GM21381 (cell line): ENCODE results near the gene PCA3.
"Not testable (repeated sequence)": the region's sequence is repeated elsewhere in the genome, so short reads cannot be mapped to it uniquely, and the experiment has no call there.

Experiments
- ATAC-seq: cut with Tn5 transposase; IDR thresholded peaks from one replicate; pipeline ENCODE4 v1.9.1; 2021; ENCODE audit warnings: mild to moderate bottlenecking, moderate library complexity; ENCODE audit not compliant: unreplicated experiment

Gene PCA3

GRCh38 chr9:76764138-76764537 lies at the start of gene PCA3:
Gene PCA3 (plus strand): TSS chr9:76764438.
- no peak for ATAC-seq

DNA sequence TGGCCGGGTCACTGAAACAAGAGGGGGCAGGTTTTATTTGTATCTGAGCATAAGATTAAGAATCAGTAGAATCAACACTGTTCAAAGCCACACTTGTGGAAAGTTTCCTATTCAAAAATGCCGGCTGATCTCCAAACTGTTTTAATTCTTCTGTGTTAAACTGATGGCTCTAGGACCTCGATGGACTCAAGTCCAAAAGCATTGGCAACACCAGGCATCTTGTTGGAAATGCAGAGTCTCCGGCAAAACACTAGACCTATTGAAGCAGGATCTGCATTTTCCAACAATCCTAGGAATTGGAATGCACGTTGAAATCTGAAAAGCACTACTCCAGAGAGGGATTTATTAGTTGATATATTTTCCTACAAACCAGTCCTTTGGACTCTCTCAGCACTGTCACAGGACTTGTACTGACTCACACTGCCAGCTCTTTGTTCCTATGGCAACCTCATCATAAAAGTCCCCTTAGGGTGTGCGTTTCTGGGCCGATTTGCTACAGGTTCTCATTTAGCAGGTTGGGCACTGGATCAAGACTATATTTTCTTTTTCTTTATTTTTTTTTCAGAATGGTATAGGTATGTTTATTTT lies 48.1 kb upstream of the PCA3 start:
- ATAC-seq = no peak

GRCh38 chr9:76717176-76717575 lies 47.1 kb upstream of the PCA3 start:
- no peak for ATAC-seq

DNA sequence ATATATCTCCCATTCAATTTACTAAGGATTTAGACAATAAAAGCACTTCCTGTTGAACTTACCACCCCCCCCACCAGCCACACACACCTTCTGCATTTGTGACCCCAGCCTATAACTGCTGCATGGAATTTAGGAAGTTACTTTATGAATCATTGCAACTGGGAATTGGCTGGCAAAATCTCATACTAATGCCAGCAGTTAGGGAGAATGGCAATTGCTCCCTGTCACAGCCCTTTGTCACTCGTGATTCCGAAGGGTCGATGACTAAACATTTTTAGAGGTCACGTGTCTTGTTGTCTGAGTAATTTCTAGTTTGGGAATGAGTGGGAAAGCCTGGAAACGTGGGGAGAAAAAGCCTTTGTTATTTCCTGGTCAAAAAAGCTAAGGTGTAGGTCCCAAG lies 46.6 kb upstream of the PCA3 start:
- no peak for ATAC-seq

DNA sequence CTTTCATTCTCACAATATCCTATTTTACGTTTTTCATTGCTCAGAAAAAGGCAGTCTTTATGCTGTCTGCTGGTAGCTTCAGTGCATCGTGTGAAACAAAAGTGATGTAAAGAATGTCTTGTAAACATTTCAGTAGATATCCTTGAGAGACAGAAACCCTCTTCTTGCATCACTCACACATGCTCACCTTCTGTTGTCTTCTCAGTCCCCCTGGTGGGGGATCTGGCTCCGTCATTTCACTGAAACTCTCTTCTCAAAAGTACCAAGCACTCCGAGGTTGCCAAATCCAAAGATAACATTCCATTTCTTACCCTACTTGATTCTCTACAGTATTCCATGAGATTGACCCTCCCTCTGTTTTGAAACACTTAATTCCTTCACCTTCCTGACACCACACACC lies 46.1 kb upstream of the PCA3 start:
- ATAC-seq = no peak

DNA sequence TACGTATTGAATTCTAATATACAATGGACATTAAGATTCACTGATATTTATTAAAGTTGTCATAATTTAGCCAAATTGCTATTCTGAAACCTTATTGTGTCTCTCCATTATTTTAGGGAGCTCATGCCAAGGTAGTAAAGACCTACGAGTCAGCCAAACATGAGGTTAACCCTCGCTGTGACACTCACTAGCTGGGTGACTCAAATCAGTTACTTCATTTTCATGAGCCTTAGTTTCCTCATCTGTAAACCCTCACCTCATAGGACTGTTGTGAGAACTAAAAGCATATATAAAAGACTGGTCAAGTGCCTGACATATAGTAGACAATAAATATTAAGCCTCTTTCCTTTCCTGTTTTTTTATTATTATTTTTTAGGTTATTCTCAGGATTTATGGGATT lies 44.0 kb upstream of the PCA3 start:
- ATAC-seq = no peak

GRCh38 chr9:76725011-76725546 lies 39.2 kb upstream of the PCA3 start:
- no peak for ATAC-seq

GRCh38 chr9:76725885-76726284 lies 38.4 kb upstream of the PCA3 start:
- no peak for ATAC-seq

DNA sequence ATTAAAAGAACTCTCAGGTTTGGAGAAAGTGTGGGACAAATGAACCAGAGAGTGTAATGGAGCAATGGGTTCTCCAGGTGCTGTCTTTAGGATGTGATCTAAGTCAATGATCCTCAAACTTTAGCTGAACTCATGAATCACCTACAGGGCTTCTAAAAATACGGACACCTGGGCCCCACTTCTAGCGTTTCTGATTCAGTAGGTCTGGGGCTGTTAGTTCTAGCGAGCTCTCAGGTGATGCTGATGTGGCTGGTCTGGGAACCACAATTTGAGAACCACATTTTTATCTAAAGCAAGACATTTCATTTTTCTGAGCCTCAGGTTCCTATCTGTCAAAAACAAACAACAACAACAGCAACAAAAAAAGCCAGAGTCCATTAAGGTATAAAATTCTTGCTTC lies 35.1 kb upstream of the PCA3 start:
- no peak for ATAC-seq

DNA sequence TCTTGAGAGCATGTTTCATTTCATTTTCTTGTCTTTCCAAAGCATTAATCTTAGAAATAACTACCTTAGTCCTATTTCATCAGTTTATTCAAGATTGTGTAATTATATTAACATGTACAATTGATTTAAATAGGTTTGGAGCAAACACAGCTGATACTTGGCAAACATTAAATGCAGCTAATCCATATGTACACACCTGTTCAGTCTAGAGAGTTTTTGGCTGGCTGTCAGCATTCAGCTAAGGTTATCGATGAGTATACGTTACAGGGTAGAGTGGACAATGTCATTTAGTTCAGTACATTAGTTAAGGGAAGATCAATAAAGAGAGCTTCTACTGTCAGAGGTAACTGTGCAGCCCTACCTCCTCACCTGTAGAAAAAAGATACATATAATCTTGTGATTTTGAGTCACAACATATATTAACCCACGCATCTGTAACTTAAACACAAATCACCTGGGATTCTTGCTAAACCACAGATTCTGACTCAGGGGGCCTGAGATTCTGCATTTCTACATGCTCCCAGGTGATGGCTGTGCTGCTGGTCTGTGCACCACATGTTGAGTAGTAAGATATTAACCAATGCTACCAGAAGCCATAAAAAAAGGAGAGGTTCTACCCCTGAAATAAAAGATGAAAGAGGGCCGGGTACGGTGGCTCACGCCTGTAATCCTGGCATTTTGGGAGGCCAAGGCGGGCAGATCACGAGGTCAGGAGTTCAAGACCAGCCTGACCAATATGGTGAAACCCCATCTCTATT lies 34.1 kb upstream of the PCA3 start:
- ATAC-seq = no peak

DNA sequence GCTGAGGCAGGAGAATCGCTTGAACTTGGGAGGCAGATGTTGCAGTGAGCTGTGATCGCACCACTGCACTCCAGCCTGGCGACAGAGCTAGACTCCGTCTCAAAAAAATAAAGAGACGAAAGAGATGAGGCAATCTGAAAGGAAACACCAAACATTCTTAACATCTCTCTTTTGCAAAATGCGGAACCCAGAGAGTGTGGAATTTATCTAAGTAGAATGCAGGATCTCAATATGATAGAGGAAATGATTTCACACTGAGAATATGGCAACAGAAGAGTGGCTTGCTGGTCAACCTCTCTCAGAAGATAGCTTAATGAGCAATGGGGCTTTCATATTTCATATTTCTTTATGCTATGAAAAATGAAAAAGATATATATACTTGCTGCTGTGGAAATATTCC lies 33.4 kb upstream of the PCA3 start:
- ATAC-seq = no peak

- ATAC-seq = no peak
Measured at GRCh38 chr9:76732341-76732958, 31.8 kb upstream of the PCA3 start.

- no peak for ATAC-seq
Measured at GRCh38 chr9:76733096-76733495, 31.1 kb upstream of the PCA3 start.

DNA sequence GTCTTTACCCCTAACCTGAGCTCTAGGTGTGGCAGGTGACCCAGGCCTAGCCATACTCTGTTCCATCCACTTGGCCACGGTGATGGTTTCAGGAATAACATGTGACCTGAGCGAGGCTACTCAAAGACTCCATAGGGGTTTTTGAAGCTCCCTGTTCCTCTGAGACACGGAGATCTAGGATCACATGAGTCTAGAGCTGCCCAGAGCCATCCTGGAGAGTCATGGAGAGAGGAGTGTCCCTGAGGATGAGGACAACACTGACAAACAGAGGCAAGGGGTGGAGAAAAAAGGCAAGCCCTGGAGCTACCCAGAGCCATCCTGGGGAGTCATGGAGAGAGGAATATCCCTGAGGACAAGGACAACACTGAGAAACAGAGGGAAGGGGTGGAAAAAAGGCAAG lies 29.5 kb upstream of the PCA3 start:
- no peak for ATAC-seq

DNA sequence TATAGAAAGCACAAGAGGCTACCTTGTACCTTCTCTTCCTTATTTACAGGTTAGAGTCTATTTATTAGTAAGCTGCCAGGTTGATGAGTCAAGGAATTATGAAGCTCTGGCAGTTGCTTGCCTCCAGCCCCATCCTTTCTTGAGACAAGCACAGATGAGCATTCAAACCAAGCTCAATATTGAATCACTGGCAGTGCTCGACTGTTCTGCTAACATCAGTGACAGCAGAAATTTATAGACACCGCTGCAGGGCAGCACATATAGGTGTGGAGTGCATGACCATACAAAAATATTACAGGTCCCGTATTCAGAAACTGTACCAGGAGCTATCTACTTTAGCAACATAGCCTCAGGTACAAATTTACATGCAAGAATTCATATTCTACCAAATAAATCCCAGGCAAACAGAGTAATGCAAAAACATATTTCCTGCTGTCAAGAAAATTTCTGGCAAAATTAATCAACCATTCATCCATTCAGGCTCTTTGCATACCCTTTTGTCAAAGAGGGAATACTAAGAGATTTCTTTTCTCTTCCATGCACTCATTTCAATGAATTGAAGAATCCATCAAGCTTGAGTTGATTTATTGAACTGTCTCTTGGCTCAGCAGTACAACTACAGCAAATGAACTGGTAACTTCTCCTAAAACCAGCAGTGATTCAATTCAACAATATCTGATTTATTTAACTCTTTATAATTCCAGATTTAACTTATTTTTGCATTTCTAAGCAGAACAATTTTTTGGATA lies 26.9 kb upstream of the PCA3 start:
- ATAC-seq = no peak

DNA sequence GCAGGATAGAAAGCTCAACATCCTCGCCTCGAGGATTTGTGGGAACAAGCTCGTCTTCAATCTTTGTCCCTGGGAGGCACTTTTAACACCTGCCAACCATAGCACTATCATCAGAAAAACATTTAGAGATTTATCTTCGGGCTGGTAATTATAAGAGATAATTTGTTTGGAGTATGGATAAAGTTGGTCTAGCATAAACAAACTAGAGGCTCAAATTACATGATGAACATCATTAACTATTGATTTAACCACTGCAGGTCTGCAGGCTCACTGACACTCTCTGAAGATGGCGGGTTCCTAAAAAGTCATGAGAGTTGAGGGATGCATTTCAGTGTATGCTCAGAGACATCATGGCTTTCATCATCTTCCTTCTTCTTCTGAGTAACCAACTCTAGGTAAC lies 25.8 kb upstream of the PCA3 start:
- no peak for ATAC-seq

DNA sequence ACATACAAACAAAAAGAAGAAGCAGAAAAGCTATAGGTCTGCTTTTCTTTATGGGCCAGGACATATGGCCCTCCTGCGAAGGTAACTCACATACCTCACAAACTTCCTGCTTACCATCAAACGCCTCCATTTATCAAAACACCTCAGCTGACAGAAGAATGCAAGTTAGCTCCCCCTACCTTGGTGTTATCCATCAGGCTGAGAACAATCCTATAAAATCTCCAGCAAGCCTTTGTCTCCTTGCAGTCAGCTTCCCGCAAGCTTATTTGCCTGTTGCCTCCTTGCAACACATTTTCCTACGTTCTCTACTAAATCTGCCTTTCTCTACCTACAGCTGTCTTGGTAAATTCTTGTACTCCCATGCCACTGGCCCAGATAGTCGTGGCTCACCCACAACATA lies 22.7 kb upstream of the PCA3 start:
- no peak for ATAC-seq

- ATAC-seq = not testable (repeated sequence)
Measured at GRCh38 chr9:76742890-76743289, 21.3 kb upstream of the PCA3 start.

GRCh38 chr9:76743931-76744330 lies 20.3 kb upstream of the PCA3 start:
- no peak for ATAC-seq

- ATAC-seq = no peak
Measured at GRCh38 chr9:76744336-76744735, 19.9 kb upstream of the PCA3 start.

- no peak for ATAC-seq
Measured at GRCh38 chr9:76751001-76751400, 13.2 kb upstream of the PCA3 start.

DNA sequence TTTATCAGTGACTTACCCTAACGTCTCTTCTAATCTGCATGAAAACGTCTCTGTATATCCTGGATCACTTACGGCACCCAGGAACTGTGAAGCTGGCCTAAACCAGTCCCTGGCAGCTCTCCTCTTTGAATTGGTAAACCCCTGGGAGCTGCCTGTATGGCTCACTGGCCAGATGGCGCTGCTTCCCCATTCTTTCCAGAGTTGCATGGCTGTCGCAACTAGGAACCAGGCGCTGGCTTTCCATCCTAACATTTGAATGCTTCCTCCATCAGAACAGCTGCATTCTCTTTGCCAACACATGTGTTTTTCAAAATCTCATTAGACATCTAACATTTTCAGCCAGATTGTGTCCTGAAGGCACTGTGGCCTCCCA lies 8.0 kb upstream of the PCA3 start:
- ATAC-seq = no peak
